HG03439 (cell line): ENCODE data around the gene SHMT2.

ENCODE experiments used
- ATAC-seq: cut with Tn5 transposase; IDR thresholded peaks from one replicate; pipeline ENCODE4 v1.9.1; 2021; ENCODE audit warnings: mild to moderate bottlenecking, moderate library complexity; ENCODE audit not compliant: unreplicated experiment

SHMT2 gene

GRCh38 chr12:57213763-57214397, 15.6 kb upstream of the SHMT2 start:
- no peak for ATAC-seq

- ATAC-seq = no peak
Measured at GRCh38 chr12:57214398-57214781, 15.1 kb upstream of the SHMT2 start.

GRCh38 chr12:57215065-57215464, 14.4 kb upstream of the SHMT2 start:
- no peak for ATAC-seq

- peak; percentile 38 for ATAC-seq
Measured at GRCh38 chr12:57215668-57216013, 13.9 kb upstream of the SHMT2 start.

GRCh38 chr12:57216014-57216911, 13.2 kb upstream of the SHMT2 start, which contains the start of gene NXPH4:
TSS of gene NXPH4 (plus strand) at chr12:57216794. CDS start at chr12:57216970, 176 bp downstream.
- ATAC-seq = no peak

GRCh38 chr12:57216921-57217879, 12.3 kb upstream of the SHMT2 start:
- ATAC-seq = no peak

- no peak for ATAC-seq
Measured at GRCh38 chr12:57218030-57218853, 11.3 kb upstream of the SHMT2 start.

- no peak for ATAC-seq
Measured at GRCh38 chr12:57219205-57219992, 10.1 kb upstream of the SHMT2 start.

GRCh38 chr12:57219993-57220754, 9.3 kb upstream of the SHMT2 start:
- ATAC-seq = no peak

- ATAC-seq = no peak
Measured at GRCh38 chr12:57220770-57221168, 8.7 kb upstream of the SHMT2 start.

- ATAC-seq = no peak
Measured at GRCh38 chr12:57221169-57221917, 8.2 kb upstream of the SHMT2 start.

GRCh38 chr12:57222286-57223190, 7.0 kb upstream of the SHMT2 start:
- no peak for ATAC-seq

GRCh38 chr12:57223191-57224165, 6.0 kb upstream of the SHMT2 start:
- ATAC-seq = no peak

GRCh38 chr12:57224278-57224972, 5.1 kb upstream of the SHMT2 start:
- ATAC-seq = no peak

GRCh38 chr12:57224973-57225679, 4.4 kb upstream of the SHMT2 start:
- ATAC-seq = no peak
